ENCODE results near the gene EPB41L2. TPM values are rescaled to one million over a fixed set of nuclear protein-coding genes. Genes with fewer than 3 reads are reported as not detected.

Gene EPB41L2
- total RNA-seq, 1 experiment from 2014 or later, result 91.7 TPM

DNA sequence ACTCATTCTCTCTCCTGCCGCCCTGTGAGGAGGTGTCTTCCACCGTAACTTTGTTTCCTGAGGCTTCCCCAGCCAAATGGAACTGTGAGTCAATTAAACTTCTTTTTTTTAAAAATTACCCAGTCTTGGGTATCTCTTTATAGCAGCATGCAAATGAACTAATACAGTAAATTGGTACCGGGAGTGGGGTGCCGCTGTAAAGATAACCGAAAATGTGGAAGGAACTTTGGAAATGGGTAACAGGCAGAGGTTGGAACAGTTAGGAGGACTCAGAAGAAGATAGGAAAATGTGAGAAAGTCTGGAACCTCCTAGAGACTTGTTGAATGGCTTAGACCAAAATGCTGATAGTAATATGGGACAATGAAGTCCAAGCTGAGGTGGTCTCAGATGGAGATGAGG is 55.8 kb downstream of the EPB41L2 start:
- no peaks in the 10 kb centered on the region for H3K27me3 ChIP-seq (replicated peaks; ENCODE audit: control insufficient read depth, insufficient read depth, low read length)
- TF ChIP-seq, protein P1, sequence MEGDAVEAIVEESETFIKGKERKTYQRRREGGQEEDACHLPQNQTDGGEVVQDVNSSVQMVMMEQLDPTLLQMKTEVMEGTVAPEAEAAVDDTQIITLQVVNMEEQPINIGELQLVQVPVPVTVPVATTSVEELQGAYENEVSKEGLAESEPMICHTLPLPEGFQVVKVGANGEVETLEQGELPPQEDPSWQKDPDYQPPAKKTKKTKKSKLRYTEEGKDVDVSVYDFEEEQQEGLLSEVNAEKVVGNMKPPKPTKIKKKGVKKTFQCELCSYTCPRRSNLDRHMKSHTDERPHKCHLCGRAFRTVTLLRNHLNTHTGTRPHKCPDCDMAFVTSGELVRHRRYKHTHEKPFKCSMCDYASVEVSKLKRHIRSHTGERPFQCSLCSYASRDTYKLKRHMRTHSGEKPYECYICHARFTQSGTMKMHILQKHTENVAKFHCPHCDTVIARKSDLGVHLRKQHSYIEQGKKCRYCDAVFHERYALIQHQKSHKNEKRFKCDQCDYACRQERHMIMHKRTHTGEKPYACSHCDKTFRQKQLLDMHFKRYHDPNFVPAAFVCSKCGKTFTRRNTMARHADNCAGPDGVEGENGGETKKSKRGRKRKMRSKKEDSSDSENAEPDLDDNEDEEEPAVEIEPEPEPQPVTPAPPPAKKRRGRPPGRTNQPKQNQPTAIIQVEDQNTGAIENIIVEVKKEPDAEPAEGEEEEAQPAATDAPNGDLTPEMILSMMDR (IDR thresholded peaks at IDR 0.05; ENCODE audit: insufficient read depth in 1 of 2, low read depth in 1 of 2, low read length in 1 of 2, severe bottlenecking in 1 of 2, unreplicated experiment in 1 of 2), result no peak
- Mint-ChIP-seq H3K27ac (ENCODE audit: unreplicated experiment) (no peak overlapping the region), H3K4me3 (ENCODE audit: unreplicated experiment) (no peak overlapping the region), H3K36me3 (ENCODE audit: insufficient read depth, unreplicated experiment) (peaks cover 23% of the 10 kb centered on the region), H3K9me3 (ENCODE audit: unreplicated experiment) (peaks cover 36% of the 10 kb centered on the region), H3K4me1 (ENCODE audit: low read depth, unreplicated experiment) (peaks cover 6% of the 10 kb centered on the region), H3K27me3 (ENCODE audit: insufficient read depth, unreplicated experiment) (no peaks in the 10 kb centered on the region)
- BruUV-seq (replicated peaks), result no TSS peak
- H3K9me3 ChIP-seq, result peaks cover 20% of the 10 kb centered on the region
- H3K4me3 ChIP-seq (ENCODE audit: low read depth, low read length), result no peak overlapping the region
- no peak for DNase-seq
- intact Hi-C loops (cut with micrococcal nuclease; ENCODE audit: unreplicated experiment), result no loop called here
- ChIA-PET POLR2A (no interaction called here), CTCF (no interaction called here)
- no peaks in the 10 kb centered on the region for H3K36me3 ChIP-seq (ENCODE audit: control insufficient read depth, insufficient read depth, low read length)
- peaks cover under 1% of the 10 kb centered on the region; the same call in 1 of the 2 replicates for H3K4me1 ChIP-seq

DNA sequence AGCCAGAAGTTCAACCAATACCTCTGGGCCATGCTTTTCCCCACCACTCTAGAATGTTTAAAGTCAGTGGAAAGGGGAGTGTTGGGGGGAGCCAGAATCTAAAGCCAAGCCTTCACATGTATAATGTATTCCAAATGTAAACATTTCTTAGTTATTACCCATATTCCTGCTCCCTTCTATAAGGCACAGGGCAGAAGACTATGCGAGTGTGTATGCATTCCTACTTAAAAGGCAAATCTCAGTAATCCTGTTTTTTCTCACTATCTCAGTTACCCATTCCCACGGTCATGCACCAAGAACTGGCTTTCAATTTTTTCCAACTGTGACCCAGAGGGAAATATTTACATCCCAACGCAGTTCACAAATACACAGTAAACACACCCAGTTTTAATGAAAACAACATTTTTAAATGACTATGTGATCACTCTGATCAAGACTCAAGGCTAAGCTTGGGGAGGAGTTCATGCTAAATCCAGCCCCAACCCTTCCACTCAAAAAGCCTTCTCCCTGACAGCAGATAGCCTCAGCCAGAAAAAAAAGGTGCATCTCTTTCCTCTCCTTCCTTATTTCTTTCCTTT is 57.5 kb downstream of the EPB41L2 start:
- Histone ChIP-seq H3K36me3 (ENCODE audit: control insufficient read depth, insufficient read depth, low read length) (no peaks in the 10 kb centered on the region), H3K9me3 (peaks cover 20% of the 10 kb centered on the region), H3K27me3 (replicated peaks; ENCODE audit: control insufficient read depth, insufficient read depth, low read length) (no peaks in the 10 kb centered on the region), H3K4me1 (peaks cover 12% of the 10 kb centered on the region), H3K4me3 (ENCODE audit: low read depth, low read length) (no peak overlapping the region)
- CTCF ChIA-PET, result no interaction called here
- BruUV-seq (replicated peaks), result no TSS peak
- POLR2A ChIA-PET, result no interaction called here
- intact Hi-C loops (cut with micrococcal nuclease; ENCODE audit: unreplicated experiment), result no loop called here
- TF ChIP-seq, protein P1 (IDR thresholded peaks at IDR 0.05; ENCODE audit: insufficient read depth in 1 of 2, low read depth in 1 of 2, low read length in 1 of 2, severe bottlenecking in 1 of 2, unreplicated experiment in 1 of 2), result no peak
- Mint-ChIP-seq H3K27ac (ENCODE audit: unreplicated experiment) (no peak overlapping the region), H3K4me3 (ENCODE audit: unreplicated experiment) (no peak overlapping the region), H3K36me3 (ENCODE audit: insufficient read depth, unreplicated experiment) (peaks cover 17% of the 10 kb centered on the region), H3K9me3 (ENCODE audit: unreplicated experiment) (peaks cover 36% of the 10 kb centered on the region), H3K4me1 (ENCODE audit: low read depth, unreplicated experiment) (peaks cover 22% of the 10 kb centered on the region), H3K27me3 (ENCODE audit: insufficient read depth, unreplicated experiment) (no peaks in the 10 kb centered on the region)
- DNase-seq, result no peak

DNA sequence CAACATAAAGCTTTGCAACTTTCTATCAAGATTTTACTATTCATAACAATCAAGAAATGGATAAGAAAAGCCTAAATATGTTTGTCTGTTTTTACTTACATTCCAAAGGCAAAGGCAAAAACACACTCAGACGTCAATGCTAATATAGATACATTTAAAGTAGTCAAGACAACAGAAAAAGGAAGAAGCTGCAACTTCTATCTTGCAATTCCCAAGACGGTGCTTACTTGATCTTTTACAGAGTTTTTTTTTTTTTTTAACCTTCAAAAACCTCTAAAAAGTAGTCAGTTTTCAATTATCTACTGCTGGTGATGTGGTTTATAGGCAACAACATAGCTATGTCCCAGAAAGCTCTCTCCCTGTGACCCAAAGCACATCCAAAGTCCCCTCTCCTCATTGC is 58.1 kb downstream of the EPB41L2 start:
- CTCF ChIA-PET, result no interaction called here
- no peak overlapping the region for H3K27ac Mint-ChIP-seq (ENCODE audit: unreplicated experiment)

More for the DNA sequence above, 58.1 kb downstream of the EPB41L2 start:
- DNase-seq, result no peak
- Mint-ChIP-seq H3K9me3 (ENCODE audit: unreplicated experiment) (peaks cover 35% of the 10 kb centered on the region), H3K4me1 (ENCODE audit: low read depth, unreplicated experiment) (peaks cover 22% of the 10 kb centered on the region), H3K4me3 (ENCODE audit: unreplicated experiment) (no peak overlapping the region), H3K36me3 (ENCODE audit: insufficient read depth, unreplicated experiment) (peaks cover 16% of the 10 kb centered on the region), H3K27me3 (ENCODE audit: insufficient read depth, unreplicated experiment) (no peaks in the 10 kb centered on the region)
- POLR2A ChIA-PET, result no interaction called here
- TF ChIP-seq, protein P1 (IDR thresholded peaks at IDR 0.05; ENCODE audit: insufficient read depth in 1 of 2, low read depth in 1 of 2, low read length in 1 of 2, severe bottlenecking in 1 of 2, unreplicated experiment in 1 of 2), result no peak
- H3K4me1 ChIP-seq, result peaks cover 16% of the 10 kb centered on the region
- H3K27me3 ChIP-seq (replicated peaks; ENCODE audit: control insufficient read depth, insufficient read depth, low read length), result no peaks in the 10 kb centered on the region
- H3K36me3 ChIP-seq (ENCODE audit: control insufficient read depth, insufficient read depth, low read length), result no peaks in the 10 kb centered on the region
- peaks cover 20% of the 10 kb centered on the region for H3K9me3 ChIP-seq
- BruUV-seq (replicated peaks), result no TSS peak
- intact Hi-C loops (cut with micrococcal nuclease; ENCODE audit: unreplicated experiment), result no loop called here
- H3K4me3 ChIP-seq (ENCODE audit: low read depth, low read length), result no peak overlapping the region

All from Caco-2 (cell line).